Measurements from ENCODE around the gene C12orf75.

GRCh38 chr12:105316931-105317852 is 13.3 kb upstream of the C12orf75 start:
- TF ChIP-seq CTCF (conservative IDR thresholded peaks at IDR 0.05; ENCODE audit: low read depth, low read length) (no peak), EZH2 (IDR thresholded peaks at IDR 0.05; ENCODE audit: borderline replicate concordance, low read depth, low read length, poor library complexity, severe bottlenecking) (no peak)

Data from A673 (cell line).